HepG2 (cell line): ENCODE data around the gene CNR2. TPM values are rescaled to one million over a fixed set of nuclear protein-coding genes. Genes with fewer than 3 reads are reported as not detected.

Source experiments
- CCAR2 ChIP-seq: fragments of 200-400 bp; formaldehyde crosslinking; optimal IDR thresholded peaks from 2 replicates; pipeline ENCODE3; 2018; ENCODE audit warnings: low read depth, mild to moderate bottlenecking, low read length, moderate library complexity
- SSRP1 ChIP-seq: IDR thresholded peaks from 2 replicates; pipeline ENCODE4 v1.6.1; 2016; ENCODE audit warnings: control low read depth
- ZBTB7A ChIP-seq: sonication (generic); formaldehyde crosslinking; IDR thresholded peaks from 2 replicates; pipeline ENCODE4 v1.8.0; 2022; ENCODE audit warnings: mild to moderate bottlenecking, missing genetic modification reagents
- ZFP36 ChIP-seq: fragments of 150-350 bp; IDR thresholded peaks from 2 replicates; pipeline ENCODE4 v1.6.1; 2018; ENCODE audit warnings: borderline replicate concordance, low read length, low read depth; ENCODE audit not compliant: partially characterized antibody
- ZNF331 ChIP-seq: sonication (generic); formaldehyde crosslinking; IDR thresholded peaks from 2 replicates; pipeline ENCODE4 v1.4.0; 2020; ENCODE audit warnings: missing genetic modification reagents
- ZNF335 ChIP-seq: sonication (generic); formaldehyde crosslinking; IDR thresholded peaks from 2 replicates; pipeline ENCODE4 v1.4.0; 2020; ENCODE audit warnings: missing genetic modification reagents
- ZNF484 ChIP-seq: sonication (generic); formaldehyde crosslinking; IDR thresholded peaks from 2 replicates; pipeline ENCODE4 v1.5.1; 2020; ENCODE audit warnings: mild to moderate bottlenecking, low read depth, missing genetic modification reagents, borderline replicate concordance
- ZNF629 ChIP-seq: sonication (generic); formaldehyde crosslinking; conservative IDR thresholded peaks from 2 replicates; pipeline ENCODE4 v1.5.0; 2020; ENCODE audit warnings: missing genetic modification reagents
- ZNF660 ChIP-seq: sonication (generic); formaldehyde crosslinking; IDR thresholded peaks from 2 replicates; pipeline ENCODE4 v1.5.1; 2020; ENCODE audit warnings: mild to moderate bottlenecking, low read depth, missing genetic modification reagents, borderline replicate concordance
- ZNF775 ChIP-seq: sonication (generic); formaldehyde crosslinking; IDR thresholded peaks from 2 replicates; pipeline ENCODE4 v1.4.0; 2020; ENCODE audit warnings: missing genetic modification reagents, mild to moderate bottlenecking, moderate library complexity, borderline replicate concordance
- ZSCAN20 ChIP-seq: sonication (generic); formaldehyde crosslinking; IDR thresholded peaks from 2 replicates; pipeline ENCODE4 v1.4.0; 2020; ENCODE audit warnings: missing genetic modification reagents, mild to moderate bottlenecking, borderline replicate concordance
- polyA plus RNA-seq, 8 experiments: library from polyadenylated mRNA; depleted of rRNA in 3 of 8; stranded (reverse) in 7 of 8; unstranded in 1 of 8; fragments of >200 nt; fragmentation: Illumina TruSeq in 4 of 8; extraction: Trizol in 4 of 8; gene quantifications; 2 replicates each; pipeline versions ENCODE4 v1.2.1 to v1.2.3, GENCODE V29; 2011 to 2016; ENCODE audit warnings: low read depth in 4 of 8, missing spikeins in 1 of 8, mixed read lengths in 1 of 8; ENCODE audit not compliant: insufficient read depth in 1 of 8
- total RNA-seq, 5 experiments: library from RNA; depleted of rRNA; stranded (reverse); fragments of >200 nt; fragmentation: Illumina TruSeq; extraction: Trizol; gene quantifications; 2 replicates each; pipeline ENCODE4 v1.2.3, GENCODE V29; 2016; ENCODE audit warnings: low read depth in 1 of 5
- TF ChIP-seq, protein P1 (sequence below): sonication (generic); formaldehyde crosslinking; IDR thresholded peaks from 2 replicates; pipeline ENCODE4 v1.5.0; 2020; ENCODE audit warnings: mild to moderate bottlenecking, missing genetic modification reagents
- TF ChIP-seq, protein P2 (sequence below): sonication (generic); formaldehyde crosslinking; IDR thresholded peaks from 2 replicates; pipeline ENCODE4 v1.8.1; 2023; ENCODE audit warnings: mild to moderate bottlenecking, inconsistent platforms, moderate library complexity, missing genetic modification reagents, borderline replicate concordance
- TF ChIP-seq, protein P3 (sequence below): sonication (generic); formaldehyde crosslinking; IDR thresholded peaks from 2 replicates; pipeline ENCODE4 v1.5.0; 2020; ENCODE audit warnings: mild to moderate bottlenecking, missing genetic modification reagents, borderline replicate concordance
- TF ChIP-seq, protein P4 (sequence below): sonication (generic); formaldehyde crosslinking; IDR thresholded peaks from 2 replicates; pipeline ENCODE4 v1.4.0; 2020; ENCODE audit warnings: missing genetic modification reagents
- TF ChIP-seq, protein P5 (sequence below): sonication (generic); formaldehyde crosslinking; IDR thresholded peaks from 2 replicates; pipeline ENCODE4 v1.8.0; 2022; ENCODE audit warnings: mild to moderate bottlenecking, missing genetic modification reagents; ENCODE audit not compliant: insufficient replicate concordance

The CNR2 gene
- total and polyA plus RNA-seq, 2 of the 13 experiments (the other 11 are each of a cell fraction or from before 2014, with no cell fraction given) = not detected

DNA sequence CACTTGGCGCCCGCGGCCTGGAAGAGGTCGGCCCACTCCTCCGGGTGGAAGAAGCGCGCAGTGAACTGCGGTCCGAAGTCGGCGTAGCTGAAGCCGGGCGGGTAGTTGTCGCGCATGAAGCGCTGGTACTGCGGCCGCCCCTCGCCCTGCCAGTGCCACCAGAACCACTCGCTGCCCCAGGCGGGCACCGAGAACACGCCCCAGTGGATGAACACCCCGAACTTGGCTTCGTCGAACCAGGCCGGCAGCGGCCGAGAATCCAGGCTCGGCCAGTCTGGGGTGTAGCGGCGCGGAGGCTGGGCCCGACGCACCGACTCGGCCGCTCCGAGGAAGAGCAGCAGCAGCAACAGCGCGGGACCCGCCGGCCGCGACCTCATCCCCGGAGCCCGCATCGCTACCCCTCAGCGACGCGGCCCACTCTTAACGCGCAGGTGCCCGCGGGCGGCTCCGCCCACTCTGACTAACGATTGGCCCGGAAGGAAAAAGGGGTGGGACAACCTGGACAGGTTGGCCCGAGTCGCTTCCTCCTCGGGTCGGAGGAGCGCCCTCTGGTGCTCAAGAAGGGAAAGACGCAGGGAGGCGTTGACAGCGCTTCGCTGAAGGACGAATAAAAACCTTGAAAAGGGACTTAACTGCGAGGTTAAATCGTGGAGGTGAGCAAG is 45.1 kb downstream of the CNR2 start, which contains the start of gene FUCA1 (continued):
- TF ChIP-seq ZNF660 (CRISPR knock-in tag) = no peak
- TF ChIP-seq, protein P1, sequence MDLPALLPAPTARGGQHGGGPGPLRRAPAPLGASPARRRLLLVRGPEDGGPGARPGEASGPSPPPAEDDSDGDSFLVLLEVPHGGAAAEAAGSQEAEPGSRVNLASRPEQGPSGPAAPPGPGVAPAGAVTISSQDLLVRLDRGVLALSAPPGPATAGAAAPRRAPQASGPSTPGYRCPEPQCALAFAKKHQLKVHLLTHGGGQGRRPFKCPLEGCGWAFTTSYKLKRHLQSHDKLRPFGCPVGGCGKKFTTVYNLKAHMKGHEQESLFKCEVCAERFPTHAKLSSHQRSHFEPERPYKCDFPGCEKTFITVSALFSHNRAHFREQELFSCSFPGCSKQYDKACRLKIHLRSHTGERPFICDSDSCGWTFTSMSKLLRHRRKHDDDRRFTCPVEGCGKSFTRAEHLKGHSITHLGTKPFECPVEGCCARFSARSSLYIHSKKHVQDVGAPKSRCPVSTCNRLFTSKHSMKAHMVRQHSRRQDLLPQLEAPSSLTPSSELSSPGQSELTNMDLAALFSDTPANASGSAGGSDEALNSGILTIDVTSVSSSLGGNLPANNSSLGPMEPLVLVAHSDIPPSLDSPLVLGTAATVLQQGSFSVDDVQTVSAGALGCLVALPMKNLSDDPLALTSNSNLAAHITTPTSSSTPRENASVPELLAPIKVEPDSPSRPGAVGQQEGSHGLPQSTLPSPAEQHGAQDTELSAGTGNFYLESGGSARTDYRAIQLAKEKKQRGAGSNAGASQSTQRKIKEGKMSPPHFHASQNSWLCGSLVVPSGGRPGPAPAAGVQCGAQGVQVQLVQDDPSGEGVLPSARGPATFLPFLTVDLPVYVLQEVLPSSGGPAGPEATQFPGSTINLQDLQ (CRISPR knock-in tag) = no peak
- TF ChIP-seq SSRP1 (CRISPR knock-in tag) = no peak
- no peak for TF ChIP-seq ZNF331 (CRISPR knock-in tag)
- TF ChIP-seq, protein P2, sequence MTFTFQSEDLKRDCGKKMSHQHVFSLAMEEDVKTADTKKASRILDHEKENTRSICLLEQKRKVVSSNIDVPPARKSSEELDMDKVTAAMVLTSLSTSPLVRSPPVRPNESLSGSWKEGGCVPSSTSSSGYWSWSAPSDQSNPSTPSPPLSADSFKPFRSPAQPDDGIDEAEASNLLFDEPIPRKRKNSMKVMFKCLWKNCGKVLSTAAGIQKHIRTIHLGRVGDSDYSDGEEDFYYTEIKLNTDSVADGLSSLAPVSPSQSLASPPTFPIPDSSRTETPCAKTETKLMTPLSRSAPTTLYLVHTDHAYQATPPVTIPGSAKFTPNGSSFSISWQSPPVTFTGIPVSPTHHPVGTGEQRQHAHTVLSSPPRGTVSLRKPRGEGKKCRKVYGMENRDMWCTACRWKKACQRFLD = no peak
- TF ChIP-seq ZNF629 (CRISPR knock-in tag) = no peak; the same call in 1 of the 2 replicates
- TF ChIP-seq, protein P3, sequence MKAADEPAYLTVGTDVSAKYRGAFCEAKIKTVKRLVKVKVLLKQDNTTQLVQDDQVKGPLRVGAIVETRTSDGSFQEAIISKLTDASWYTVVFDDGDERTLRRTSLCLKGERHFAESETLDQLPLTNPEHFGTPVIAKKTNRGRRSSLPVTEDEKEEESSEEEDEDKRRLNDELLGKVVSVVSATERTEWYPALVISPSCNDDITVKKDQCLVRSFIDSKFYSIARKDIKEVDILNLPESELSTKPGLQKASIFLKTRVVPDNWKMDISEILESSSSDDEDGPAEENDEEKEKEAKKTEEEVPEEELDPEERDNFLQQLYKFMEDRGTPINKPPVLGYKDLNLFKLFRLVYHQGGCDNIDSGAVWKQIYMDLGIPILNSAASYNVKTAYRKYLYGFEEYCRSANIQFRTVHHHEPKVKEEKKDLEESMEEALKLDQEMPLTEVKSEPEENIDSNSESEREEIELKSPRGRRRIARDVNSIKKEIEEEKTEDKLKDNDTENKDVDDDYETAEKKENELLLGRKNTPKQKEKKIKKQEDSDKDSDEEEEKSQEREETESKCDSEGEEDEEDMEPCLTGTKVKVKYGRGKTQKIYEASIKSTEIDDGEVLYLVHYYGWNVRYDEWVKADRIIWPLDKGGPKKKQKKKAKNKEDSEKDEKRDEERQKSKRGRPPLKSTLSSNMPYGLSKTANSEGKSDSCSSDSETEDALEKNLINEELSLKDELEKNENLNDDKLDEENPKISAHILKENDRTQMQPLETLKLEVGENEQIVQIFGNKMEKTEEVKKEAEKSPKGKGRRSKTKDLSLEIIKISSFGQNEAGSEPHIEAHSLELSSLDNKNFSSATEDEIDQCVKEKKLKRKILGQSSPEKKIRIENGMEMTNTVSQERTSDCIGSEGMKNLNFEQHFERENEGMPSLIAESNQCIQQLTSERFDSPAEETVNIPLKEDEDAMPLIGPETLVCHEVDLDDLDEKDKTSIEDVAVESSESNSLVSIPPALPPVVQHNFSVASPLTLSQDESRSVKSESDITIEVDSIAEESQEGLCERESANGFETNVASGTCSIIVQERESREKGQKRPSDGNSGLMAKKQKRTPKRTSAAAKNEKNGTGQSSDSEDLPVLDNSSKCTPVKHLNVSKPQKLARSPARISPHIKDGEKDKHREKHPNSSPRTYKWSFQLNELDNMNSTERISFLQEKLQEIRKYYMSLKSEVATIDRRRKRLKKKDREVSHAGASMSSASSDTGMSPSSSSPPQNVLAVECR = peak; percentile 85; the same call in 1 of the 2 replicates
- TF ChIP-seq ZNF775 (CRISPR knock-in tag) = no peak
- TF ChIP-seq ZFP36 = no peak
- TF ChIP-seq, protein P4, sequence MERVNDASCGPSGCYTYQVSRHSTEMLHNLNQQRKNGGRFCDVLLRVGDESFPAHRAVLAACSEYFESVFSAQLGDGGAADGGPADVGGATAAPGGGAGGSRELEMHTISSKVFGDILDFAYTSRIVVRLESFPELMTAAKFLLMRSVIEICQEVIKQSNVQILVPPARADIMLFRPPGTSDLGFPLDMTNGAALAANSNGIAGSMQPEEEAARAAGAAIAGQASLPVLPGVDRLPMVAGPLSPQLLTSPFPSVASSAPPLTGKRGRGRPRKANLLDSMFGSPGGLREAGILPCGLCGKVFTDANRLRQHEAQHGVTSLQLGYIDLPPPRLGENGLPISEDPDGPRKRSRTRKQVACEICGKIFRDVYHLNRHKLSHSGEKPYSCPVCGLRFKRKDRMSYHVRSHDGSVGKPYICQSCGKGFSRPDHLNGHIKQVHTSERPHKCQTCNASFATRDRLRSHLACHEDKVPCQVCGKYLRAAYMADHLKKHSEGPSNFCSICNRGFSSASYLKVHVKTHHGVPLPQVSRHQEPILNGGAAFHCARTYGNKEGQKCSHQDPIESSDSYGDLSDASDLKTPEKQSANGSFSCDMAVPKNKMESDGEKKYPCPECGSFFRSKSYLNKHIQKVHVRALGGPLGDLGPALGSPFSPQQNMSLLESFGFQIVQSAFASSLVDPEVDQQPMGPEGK = no peak; the same call in 1 of the 2 replicates
- TF ChIP-seq, protein P5, sequence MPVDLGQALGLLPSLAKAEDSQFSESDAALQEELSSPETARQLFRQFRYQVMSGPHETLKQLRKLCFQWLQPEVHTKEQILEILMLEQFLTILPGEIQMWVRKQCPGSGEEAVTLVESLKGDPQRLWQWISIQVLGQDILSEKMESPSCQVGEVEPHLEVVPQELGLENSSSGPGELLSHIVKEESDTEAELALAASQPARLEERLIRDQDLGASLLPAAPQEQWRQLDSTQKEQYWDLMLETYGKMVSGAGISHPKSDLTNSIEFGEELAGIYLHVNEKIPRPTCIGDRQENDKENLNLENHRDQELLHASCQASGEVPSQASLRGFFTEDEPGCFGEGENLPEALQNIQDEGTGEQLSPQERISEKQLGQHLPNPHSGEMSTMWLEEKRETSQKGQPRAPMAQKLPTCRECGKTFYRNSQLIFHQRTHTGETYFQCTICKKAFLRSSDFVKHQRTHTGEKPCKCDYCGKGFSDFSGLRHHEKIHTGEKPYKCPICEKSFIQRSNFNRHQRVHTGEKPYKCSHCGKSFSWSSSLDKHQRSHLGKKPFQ = no peak
- TF ChIP-seq CCAR2 = no peak
- no peak for TF ChIP-seq ZSCAN20
- no peak for TF ChIP-seq ZNF335 (CRISPR knock-in tag)
- no peak for TF ChIP-seq ZNF484 (CRISPR knock-in tag)
- TF ChIP-seq ZBTB7A (CRISPR knock-in tag) = 0 out of 2 replicates have a peak, but pooled peaks have one; percentile 33
